ENCODE measurements around the gene CCDC28B. TPM values are rescaled to one million over a fixed set of nuclear protein-coding genes. Genes with fewer than 3 reads are reported as not detected.
A peak's percentile ranks its signal among the peaks of the same experiment; 100 is the strongest.

The CCDC28B gene
- total RNA-seq, 2 experiments from 2014 or later: 20.2 to 23.5 TPM

DNA sequence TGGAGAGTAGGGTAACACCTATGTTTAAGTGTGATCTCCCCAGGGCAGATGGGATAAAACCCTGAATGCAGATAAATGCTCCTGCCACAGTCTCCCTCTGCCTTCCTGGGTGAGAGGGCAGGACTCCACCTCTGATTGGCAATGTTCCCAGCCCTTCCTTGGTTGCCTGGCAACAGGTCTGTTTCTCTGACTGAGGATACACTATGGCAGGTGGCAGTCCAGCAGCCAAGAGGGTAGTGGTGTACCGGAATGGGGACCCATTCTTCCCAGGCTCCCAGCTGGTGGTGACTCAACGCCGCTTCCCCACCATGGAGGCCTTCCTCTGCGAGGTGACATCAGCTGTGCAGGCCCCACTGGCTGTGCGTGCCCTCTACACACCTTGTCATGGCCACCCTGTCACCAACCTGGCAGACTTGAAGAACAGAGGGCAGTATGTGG lies 8.5 kb downstream of the CCDC28B start, which contains the start of gene DCDC2B:
TSS of gene DCDC2B (plus strand) at position 199 of the 438 bp plus-strand sequence. CDS start at position 204, 5 bp downstream.
- POLR2A ChIA-PET: interaction anchor here (0.9 to 4.6 kb wide), 3 partner anchors 9 to 45 kb away, joined by 3 to 46 read pairs (median 5); partner anchors contain the start of gene CCDC28B
- no peak for DNase-seq
- Mint-ChIP-seq H3K9me3 (no peaks in the 10 kb centered on the region), H3K4me1 (peaks cover 23% of the 10 kb centered on the region), H3K36me3 (ENCODE audit: low read depth) (peaks cover 13% of the 10 kb centered on the region), H3K27me3 (no peaks in the 10 kb centered on the region), H3K4me3 (no peak within 1 kb of the TSS), H3K27ac (no peak within 1 kb of the TSS)
- CTCF ChIA-PET: interaction anchor here (0.6 to 1.1 kb wide), 2 partner anchors 28 to 40 kb away, joined by 3 to 4 read pairs; no protein-coding TSS in a partner anchor

DNA sequence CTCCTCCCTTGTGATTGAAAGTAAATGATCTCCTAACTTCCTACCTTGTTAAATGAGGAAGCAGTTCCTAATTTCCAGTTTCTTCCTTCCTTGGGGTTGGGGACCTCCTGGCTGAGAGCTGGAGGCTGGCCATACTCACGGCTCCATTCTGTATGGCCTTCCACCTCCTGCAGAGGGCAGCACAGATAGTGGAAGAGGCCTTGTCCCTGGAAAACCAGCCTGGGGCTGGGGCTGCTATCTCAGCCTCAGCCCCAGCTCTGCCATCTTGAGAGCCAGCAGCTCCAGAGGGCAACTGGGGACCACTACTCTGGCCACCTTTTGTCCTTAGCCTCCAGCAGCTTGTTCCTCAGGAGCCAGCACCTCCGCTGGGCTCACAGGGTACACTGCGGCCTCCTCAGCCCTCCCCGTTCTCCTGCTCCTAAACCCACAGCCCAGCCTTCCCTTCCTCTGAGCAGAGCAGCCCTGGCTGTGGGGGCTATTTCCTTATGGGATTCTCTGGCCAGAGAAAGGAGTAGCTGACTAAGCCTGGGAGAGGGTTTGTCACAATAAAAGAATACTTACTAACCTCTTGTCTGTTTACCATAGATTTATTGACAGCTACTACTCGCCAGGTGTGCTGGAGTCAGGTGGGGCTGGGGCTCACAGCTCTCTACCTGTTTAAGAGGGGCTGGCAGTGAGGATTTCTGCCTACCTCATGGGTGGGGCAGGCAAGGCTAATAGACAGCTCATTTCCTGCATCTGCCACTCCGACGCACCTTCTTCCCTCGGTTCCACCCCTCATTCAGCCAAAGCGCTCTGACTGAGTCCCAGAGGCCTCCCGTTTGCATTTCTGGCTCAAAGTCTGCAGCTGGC lies 15.5 kb downstream of the CCDC28B start:
- H3K36me3 Mint-ChIP-seq (ENCODE audit: low read depth): peaks cover 25% of the 10 kb centered on the region
- peak; percentile 71 for DNase-seq
- CTCF ChIA-PET: interaction anchor here (0.7 to 3.1 kb wide), 55 partner anchors 8 to 299 kb away, joined by 3 to 57 read pairs (median 4); partner anchors contain the start of genes BSDC1, CCDC28B, FAM167B and HDAC1
- H3K4me1 Mint-ChIP-seq: peaks cover 24% of the 10 kb centered on the region
- H3K27me3 Mint-ChIP-seq: no peaks in the 10 kb centered on the region
- POLR2A ChIA-PET: interaction anchor here (0.8 to 3.1 kb wide), 17 partner anchors 10 to 156 kb away, joined by 3 to 38 read pairs (median 5); partner anchors contain the start of genes HDAC1, LCK and MARCKSL1
- H3K9me3 Mint-ChIP-seq: no peaks in the 10 kb centered on the region
- H3K4me3 Mint-ChIP-seq: no peak overlapping the region
- H3K27ac Mint-ChIP-seq: peak overlapping the region; percentile 72

DNA sequence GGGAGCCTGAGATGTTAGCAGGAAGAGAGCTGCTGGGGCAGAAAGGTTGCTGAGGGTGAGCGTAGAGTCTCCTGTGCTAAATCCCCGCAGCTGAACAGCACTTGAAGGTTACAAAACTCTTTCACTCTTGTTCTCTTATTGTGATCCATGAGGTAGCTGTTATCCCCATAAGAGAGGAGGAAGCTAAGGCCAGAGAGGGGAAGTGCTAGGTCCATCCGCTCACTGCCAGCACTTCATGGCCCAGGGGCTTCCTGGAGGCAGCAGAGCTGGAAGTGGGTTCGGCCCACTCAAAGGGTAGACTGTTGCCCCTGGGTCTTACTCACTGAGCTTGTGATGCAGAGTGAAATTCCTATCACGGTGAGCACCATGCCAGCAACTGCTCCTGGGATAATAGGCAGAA lies 16.2 kb downstream of the CCDC28B start:
- Mint-ChIP-seq H3K36me3 (ENCODE audit: low read depth) (peaks cover 25% of the 10 kb centered on the region), H3K4me3 (no peak overlapping the region), H3K27ac (peak overlapping the region; percentile 72), H3K4me1 (peaks cover 32% of the 10 kb centered on the region), H3K9me3 (no peaks in the 10 kb centered on the region), H3K27me3 (no peaks in the 10 kb centered on the region)
- DNase-seq: no peak
- CTCF ChIA-PET: interaction anchor here (0.9 to 3.1 kb wide), 34 partner anchors 10 to 208 kb away, joined by 3 to 57 read pairs (median 8); partner anchors contain the start of genes BSDC1, CCDC28B, FAM167B and HDAC1
- POLR2A ChIA-PET: interaction anchor here (0.6 to 3.1 kb wide), 14 partner anchors 14 to 156 kb away, joined by 3 to 38 read pairs (median 5); partner anchors contain the start of genes HDAC1, LCK and MARCKSL1

DNA sequence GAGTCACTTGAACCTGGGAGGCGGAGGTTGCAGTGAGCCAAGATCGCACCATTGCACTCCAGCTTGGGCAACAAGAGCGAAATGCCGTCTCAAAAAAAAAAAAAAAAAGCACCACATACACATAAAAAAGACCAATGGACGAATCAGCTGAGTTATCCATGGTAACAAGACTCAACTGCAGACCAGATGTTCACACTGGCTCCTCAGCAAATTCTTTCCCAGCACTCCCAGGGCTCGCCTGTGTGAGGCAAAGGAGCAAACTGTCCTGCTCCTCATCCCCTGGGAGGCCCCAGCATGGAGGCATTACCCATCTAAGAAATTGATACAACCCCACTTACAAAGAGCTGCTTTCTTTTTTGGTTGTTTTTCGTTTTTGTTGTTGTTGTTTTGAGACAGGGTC lies 18.6 kb downstream of the CCDC28B start:
- Mint-ChIP-seq H3K36me3 (ENCODE audit: low read depth) (peaks cover 27% of the 10 kb centered on the region), H3K27me3 (no peaks in the 10 kb centered on the region), H3K4me1 (peaks cover 49% of the 10 kb centered on the region), H3K4me3 (no peak overlapping the region), H3K27ac (no peak overlapping the region), H3K9me3 (no peaks in the 10 kb centered on the region)
- no peak for DNase-seq
- ChIA-PET CTCF (interaction anchor here (0.6 kb wide), 2 partner anchors 33 to 36 kb away, joined by 3 to 4 read pairs; no protein-coding TSS in a partner anchor), POLR2A (interaction anchor here (0.6 kb wide), 1 partner anchor 378 kb away, joined by 3 read pairs; no protein-coding TSS in a partner anchor)

DNA sequence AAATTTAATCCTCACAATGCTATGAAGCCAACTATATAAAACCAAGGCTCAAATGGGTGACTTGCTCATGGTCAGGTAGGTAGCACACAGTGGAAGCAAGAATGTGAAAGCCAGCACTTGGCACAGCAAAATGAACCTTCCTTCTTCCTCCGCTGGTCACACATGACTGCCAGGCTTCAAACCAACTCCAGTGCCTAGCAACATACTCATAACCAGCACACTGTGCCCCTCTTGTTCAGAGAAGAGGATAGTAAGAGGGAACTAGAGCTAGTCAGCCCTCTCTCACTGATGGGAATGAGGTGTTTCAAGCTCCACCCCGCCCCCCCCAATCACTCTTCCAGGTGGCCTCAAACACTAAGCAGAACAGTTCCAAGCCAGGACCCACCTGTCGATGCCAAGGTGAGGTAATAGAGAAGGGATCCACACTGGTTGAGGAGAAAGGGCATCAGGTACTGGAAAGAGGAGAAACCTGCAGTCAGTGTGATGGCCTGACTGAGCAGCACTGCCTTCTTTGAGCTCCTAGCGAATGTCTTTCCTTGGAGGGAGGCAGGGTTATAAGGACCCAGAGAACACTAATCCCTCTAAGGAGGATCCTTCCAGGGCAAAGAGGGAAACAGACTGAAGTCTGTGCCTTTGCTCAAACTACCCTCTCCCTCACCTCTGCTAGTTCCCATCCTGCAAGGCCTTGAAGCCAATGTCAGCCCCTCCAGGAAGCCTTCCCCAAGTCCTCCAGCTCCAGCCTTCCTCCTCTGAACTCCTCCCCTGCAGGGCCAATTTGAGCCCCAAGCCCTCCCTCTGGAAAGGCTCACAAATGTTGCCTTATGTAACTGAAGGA lies 20.6 kb downstream of the CCDC28B start:
- POLR2A ChIA-PET: interaction anchor here (1.0 to 3.5 kb wide), 6 partner anchors 10 to 101 kb away, joined by 3 to 14 read pairs (median 11); partner anchors contain the start of genes IQCC and LCK

DNA sequence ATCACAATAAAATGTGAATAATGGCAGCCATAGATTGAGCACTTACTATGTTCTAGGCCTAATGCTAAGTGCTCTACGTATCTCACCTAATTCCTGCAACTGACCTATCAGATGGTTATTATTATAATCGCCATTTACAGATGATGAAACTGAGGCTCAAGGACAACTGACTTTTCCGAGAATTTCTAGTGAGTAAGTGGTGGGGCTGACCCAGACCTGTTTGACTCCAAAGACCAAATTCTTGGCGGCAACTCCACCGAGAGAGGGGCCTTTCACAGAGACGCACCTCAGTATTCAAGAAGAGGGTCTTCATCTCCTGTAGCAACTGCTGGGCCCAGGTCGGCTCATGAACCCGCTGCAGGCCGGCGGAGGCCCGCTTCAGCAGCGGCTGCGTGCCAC lies 21.2 kb downstream of the CCDC28B start:
- Mint-ChIP-seq H3K27ac (peak overlapping the region; percentile 94), H3K36me3 (ENCODE audit: low read depth) (peaks cover 30% of the 10 kb centered on the region), H3K4me1 (peaks cover 50% of the 10 kb centered on the region), H3K9me3 (no peaks in the 10 kb centered on the region), H3K4me3 (peak overlapping the region; percentile 97), H3K27me3 (no peaks in the 10 kb centered on the region)
- ChIA-PET POLR2A (interaction anchor here (1.0 to 3.5 kb wide), 6 partner anchors 10 to 33 kb away, joined by 3 to 14 read pairs (median 11); partner anchors contain the start of genes IQCC and LCK), CTCF (interaction anchor here (0.9 to 3.8 kb wide), 3 partner anchors 28 to 114 kb away, joined by 4 to 25 read pairs (median 5); partner anchors contain the start of gene LCK)
- DNase-seq: no peak

More for the DNA sequence above, 20.6 kb downstream of the CCDC28B start:
- Mint-ChIP-seq H3K27ac (peak overlapping the region; percentile 94), H3K9me3 (no peaks in the 10 kb centered on the region), H3K36me3 (ENCODE audit: low read depth) (peaks cover 28% of the 10 kb centered on the region), H3K4me3 (peak overlapping the region; percentile 97), H3K4me1 (peaks cover 52% of the 10 kb centered on the region), H3K27me3 (no peaks in the 10 kb centered on the region)
- CTCF ChIA-PET: interaction anchor here (0.9 to 3.8 kb wide), 4 partner anchors 28 to 114 kb away, joined by 3 to 25 read pairs (median 4); partner anchors contain the start of genes HDAC1 and LCK
- no peak for DNase-seq

DNA sequence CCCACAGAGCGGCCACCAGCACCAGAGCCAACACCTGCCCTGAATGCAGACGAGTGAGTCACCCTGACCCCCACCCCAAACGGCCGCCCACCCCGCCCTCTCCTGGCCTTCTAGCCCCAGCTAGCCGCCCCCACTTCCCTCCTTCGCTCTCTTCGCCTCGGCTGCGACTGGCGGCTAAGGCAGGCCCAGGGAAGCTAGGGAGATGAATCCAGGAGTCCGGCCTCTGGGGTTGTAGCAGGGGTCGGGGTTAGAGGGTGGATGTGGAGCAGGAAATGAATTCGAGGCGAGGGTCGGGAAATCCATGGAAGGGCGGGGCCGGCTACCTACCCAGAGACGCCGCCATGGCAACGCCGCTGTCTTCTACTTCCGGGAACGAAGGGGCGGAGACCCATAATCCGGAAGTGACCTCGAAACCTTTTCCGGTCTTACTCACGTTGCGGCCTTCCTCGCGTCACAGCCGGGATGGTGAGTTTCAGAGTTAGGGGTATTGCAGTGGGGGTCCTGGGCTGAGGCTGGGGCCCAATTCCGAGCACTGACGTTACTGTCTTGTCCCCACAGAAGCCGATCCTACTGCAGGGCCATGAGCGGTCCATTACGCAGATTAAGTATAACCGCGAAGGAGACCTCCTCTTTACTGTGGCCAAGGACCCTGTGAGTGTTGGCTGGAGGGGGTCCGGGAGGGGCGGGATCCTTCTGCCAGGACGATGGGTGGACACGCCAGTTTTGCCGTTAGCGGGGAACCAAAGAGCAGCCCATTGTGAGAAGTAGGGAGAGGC lies 21.8 kb downstream of the CCDC28B start, which contains the start of the genes EIF3I and TMEM234:
TSS of gene EIF3I (plus strand) at position 428 of the 776 bp plus-strand sequence. CDS start at position 463, 35 bp downstream.
TSS of gene TMEM234 (minus strand) at position 374 of the 776 bp plus-strand sequence. CDS start at position 343, 31 bp downstream.
- Mint-ChIP-seq H3K4me3 (peak within 1 kb of the TSS; percentile 97), H3K9me3 (no peaks in the 10 kb centered on the region), H3K27me3 (no peaks in the 10 kb centered on the region), H3K27ac (peak within 1 kb of the TSS; percentile 94), H3K36me3 (ENCODE audit: low read depth) (peaks cover 28% of the 10 kb centered on the region), H3K4me1 (peaks cover 46% of the 10 kb centered on the region)
- CTCF ChIA-PET: interaction anchor here (1.4 to 3.8 kb wide), 2 partner anchors 19 to 27 kb away, joined by 6 to 25 read pairs; partner anchors contain the start of gene LCK
- peak; percentile 93 for DNase-seq
- POLR2A ChIA-PET: interaction anchor here (0.8 to 3.5 kb wide), 12 partner anchors 17 to 126 kb away, joined by 3 to 14 read pairs (median 6); partner anchors contain the start of genes IQCC, LCK and TXLNA

DNA sequence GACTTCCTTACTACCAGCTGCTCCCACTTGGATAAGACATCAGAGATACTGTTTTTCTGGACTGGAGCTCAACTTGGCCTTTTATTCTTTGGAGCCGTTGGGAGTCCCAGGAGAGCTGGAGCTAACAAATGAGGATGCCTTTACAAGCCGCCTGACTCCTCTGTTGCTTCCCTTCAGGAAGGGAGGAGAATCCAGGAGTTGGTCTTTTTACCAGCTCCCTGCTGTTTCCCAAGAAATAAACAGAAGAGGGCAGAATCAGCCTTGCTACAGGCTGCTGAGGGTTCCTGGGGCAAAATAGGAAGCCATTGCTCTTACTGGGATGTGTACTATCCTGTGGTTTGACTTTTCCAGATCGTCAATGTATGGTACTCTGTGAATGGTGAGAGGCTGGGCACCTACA lies 23.3 kb downstream of the CCDC28B start:
- H3K4me3 Mint-ChIP-seq: peak overlapping the region; percentile 97
- H3K4me1 Mint-ChIP-seq: peaks cover 52% of the 10 kb centered on the region
- peak overlapping the region; percentile 94 for H3K27ac Mint-ChIP-seq
- no peaks in the 10 kb centered on the region for H3K9me3 Mint-ChIP-seq
- no peaks in the 10 kb centered on the region for H3K27me3 Mint-ChIP-seq
- POLR2A ChIA-PET: interaction anchor here (0.6 to 3.5 kb wide), 12 partner anchors 17 to 122 kb away, joined by 3 to 14 read pairs (median 6); partner anchors contain the start of genes FAM167B, IQCC and TXLNA
- no peak for DNase-seq
- H3K36me3 Mint-ChIP-seq (ENCODE audit: low read depth): peaks cover 44% of the 10 kb centered on the region
- CTCF ChIA-PET: interaction anchor here (0.9 to 3.8 kb wide), 3 partner anchors 8 to 26 kb away, joined by 3 to 25 read pairs (median 6); partner anchors contain the start of gene LCK

DNA sequence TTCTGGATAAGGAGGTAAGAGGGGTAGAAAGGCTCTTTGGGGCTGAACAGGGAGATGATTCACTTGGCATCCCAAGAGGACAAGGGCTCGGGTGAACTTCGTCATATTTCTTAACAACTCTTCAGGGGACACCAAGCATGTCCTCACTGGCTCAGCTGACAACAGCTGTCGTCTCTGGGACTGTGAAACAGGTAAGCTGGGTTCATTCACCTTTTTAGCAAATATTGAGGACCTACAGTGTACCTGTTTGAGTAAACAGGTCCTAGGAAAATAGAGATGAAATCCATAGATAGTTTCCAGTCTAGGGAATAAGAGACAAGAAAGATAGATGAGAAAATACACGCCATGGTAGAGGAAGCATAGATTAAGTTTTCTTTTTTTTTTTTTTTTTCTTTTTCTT lies 23.9 kb downstream of the CCDC28B start:
- peak overlapping the region; percentile 20 for H3K4me3 Mint-ChIP-seq
- peaks cover 46% of the 10 kb centered on the region for H3K36me3 Mint-ChIP-seq (ENCODE audit: low read depth)
- CTCF ChIA-PET: interaction anchor here (0.7 to 3.8 kb wide), 2 partner anchors 25 to 100 kb away, joined by 3 to 25 read pairs; partner anchors contain the start of gene LCK
- no peaks in the 10 kb centered on the region for H3K9me3 Mint-ChIP-seq
- no peak for DNase-seq
- peaks cover 52% of the 10 kb centered on the region for H3K4me1 Mint-ChIP-seq
- H3K27ac Mint-ChIP-seq: peak overlapping the region; percentile 94
- POLR2A ChIA-PET: interaction anchor here (1.0 to 3.5 kb wide), 6 partner anchors 17 to 27 kb away, joined by 4 to 14 read pairs (median 8); partner anchors contain the start of genes FAM167B, IQCC and LCK
- H3K27me3 Mint-ChIP-seq: no peaks in the 10 kb centered on the region

DNA sequence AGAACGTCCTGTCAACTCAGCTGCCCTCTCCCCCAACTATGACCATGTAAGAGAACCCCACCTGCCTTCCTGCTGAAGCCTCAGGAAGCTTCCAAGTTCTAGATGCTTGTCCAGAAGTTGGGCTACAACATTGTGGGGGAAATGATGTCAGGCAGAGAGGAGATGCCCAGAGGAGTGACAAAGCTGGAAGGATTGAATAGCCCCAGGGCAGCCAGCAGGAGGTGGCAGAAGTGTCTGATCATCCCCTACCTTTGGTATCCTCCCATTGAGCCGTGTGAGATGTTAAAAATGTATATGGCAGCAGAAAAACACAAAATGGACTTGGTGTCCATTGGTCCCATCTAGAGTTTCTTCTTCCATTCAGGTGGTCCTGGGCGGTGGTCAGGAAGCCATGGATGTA lies 28.4 kb downstream of the CCDC28B start:
- DNase-seq: no peak
- ChIA-PET CTCF (interaction anchor here (1.3 to 2.2 kb wide), 4 partner anchors 9 to 144 kb away, joined by 3 to 13 read pairs (median 6); no protein-coding TSS in a partner anchor), POLR2A (interaction anchor here (0.6 to 3.1 kb wide), 5 partner anchors 11 to 48 kb away, joined by 3 to 18 read pairs (median 4); partner anchors contain the start of gene LCK)
- H3K27ac Mint-ChIP-seq: no peak overlapping the region
- H3K9me3 Mint-ChIP-seq: no peaks in the 10 kb centered on the region
- no peak overlapping the region for H3K4me3 Mint-ChIP-seq
- peaks cover 21% of the 10 kb centered on the region for H3K4me1 Mint-ChIP-seq
- H3K36me3 Mint-ChIP-seq (ENCODE audit: low read depth): peaks cover 50% of the 10 kb centered on the region
- no peaks in the 10 kb centered on the region for H3K27me3 Mint-ChIP-seq
